A549 (cell line): ENCODE measurements around the gene SH3BGRL. TPM values are rescaled to one million over a fixed set of nuclear protein-coding genes. Genes with fewer than 3 reads are reported as not detected.
A peak's percentile ranks its signal among the peaks of the same experiment; 100 is the strongest.

ENCODE experiments used
- ATAC-seq, 2 experiments: fragments of 200-7000 bp in 1 of 2; fragments of >200 bp in 1 of 2; cut with Nextera tagmentation in 1 of 2; cut with Tn5 transposase in 1 of 2; 3 replicates each; pipeline versions ENCODE4 v1.8.0 to v1.9.1; 2018 to 2020; ENCODE audit warnings: mild to moderate bottlenecking in 1 of 2, moderate library complexity in 1 of 2
- CTCF ChIA-PET: fragments of 300-600 bp; sonication (Branson Sonifier 250); formaldehyde crosslinking; extraction: SDS; loops from one replicate; lab custom pipeline; 2021; ENCODE audit warnings: antibody characterized with exemption, inconsistent platforms; lab: Yijun Ruan, JAX
- POLR2A ChIA-PET: fragments of 350-600 bp; formaldehyde crosslinking; extraction: SDS; loops from one replicate; lab custom pipeline; 2021; ENCODE audit warnings: antibody characterized with exemption, inconsistent platforms; lab: Yijun Ruan, JAX
- DNase-seq, 2 experiments: peaks; one replicate each; pipeline versions ENCODE4 v3.0.0 to v3.0.0-alpha.2; 2011 to 2016; ENCODE audit warnings: low read depth in 1 of 2, low spot score in 1 of 2
- FAIRE-seq: peaks from 2 replicates; lab custom pipeline; 2011; peaks lifted over from hg19 to GRCh38; lab: Jason Lieb, UNC
- H3K27ac ChIP-seq, 2 experiments: fragments of >200 bp; sonication (Bioruptor Twin); formaldehyde crosslinking; 3 replicates each; pipeline ENCODE4 v1.5.1; 2016 to 2017
- H3K4me1 ChIP-seq: fragments of >200 bp; sonication (Bioruptor Twin); formaldehyde crosslinking; 3 replicates; pipeline ENCODE4 v1.6.1; 2016
- H3K4me2 ChIP-seq: fragments of >200 bp; sonication (Bioruptor Twin); formaldehyde crosslinking; 3 replicates; pipeline ENCODE4 v1.6.1; 2016
- H3K4me3 ChIP-seq: fragments of >200 bp; sonication (Bioruptor Twin); formaldehyde crosslinking; 3 replicates; pipeline ENCODE4 v1.5.1; 2016
- H3K9me3 ChIP-seq: fragments of >200 bp; sonication (Bioruptor Twin); formaldehyde crosslinking; 3 replicates; pipeline ENCODE4 v1.6.1; 2016
- BHLHE40 ChIP-seq: IDR thresholded peaks from 2 replicates; pipeline ENCODE4 v1.6.1; 2012; ENCODE audit warnings: low read depth, low read length, inconsistent platforms
- CBX8 ChIP-seq: fragments of 200-600 bp; sonication (generic); IDR thresholded peaks from 2 replicates; pipeline ENCODE4 v1.6.1; 2016
- CEBPB ChIP-seq, 2 experiments: fragments of >200 bp in 1 of 2; sonication (Bioruptor Twin) in 1 of 2; formaldehyde crosslinking in 1 of 2; IDR thresholded peaks; 2 replicates each; pipeline ENCODE4 v1.6.1; 2012 to 2016
- CHD2 ChIP-seq: fragments of 150-350 bp; IDR thresholded peaks from 2 replicates; pipeline ENCODE4 v1.6.1; 2014; ENCODE audit warnings: low read length; ENCODE audit not compliant: partially characterized antibody
- E2F6 ChIP-seq: IDR thresholded peaks from 2 replicates; pipeline ENCODE4 v1.6.1; 2012; ENCODE audit warnings: low read depth, borderline replicate concordance
- EHF ChIP-seq: fragments of 250-450 bp; sonication (Bioruptor Pico); IDR thresholded peaks from 2 replicates; pipeline ENCODE4 v1.5.0; 2020; ENCODE audit warnings: mild to moderate bottlenecking
- ELK1 ChIP-seq: fragments of 150-350 bp; IDR thresholded peaks from 2 replicates; pipeline ENCODE4 v1.6.1; 2014; ENCODE audit warnings: low read depth, mild to moderate bottlenecking, low read length
- FOSL2 ChIP-seq, 2 experiments: fragments of 450-650 bp in 1 of 2; fragments of >200 bp in 1 of 2; sonication (Bioruptor Twin) in 1 of 2; formaldehyde crosslinking; IDR thresholded peaks; 2 replicates each; pipeline versions ENCODE4 v1.5.0 to v1.6.1; 2016 to 2020; ENCODE audit warnings: mild to moderate bottlenecking in 1 of 2, moderate library complexity in 1 of 2
- FOXS1 ChIP-seq: fragments of 250-450 bp; sonication (Bioruptor Pico); IDR thresholded peaks from 2 replicates; pipeline ENCODE4 v1.5.0; 2020; ENCODE audit warnings: mild to moderate bottlenecking, moderate library complexity
- GATA3 ChIP-seq: IDR thresholded peaks from 2 replicates; pipeline ENCODE4 v1.6.1; 2012; ENCODE audit warnings: borderline replicate concordance
- HDAC2 ChIP-seq: fragments of 200-600 bp; sonication (generic); IDR thresholded peaks from 2 replicates; pipeline ENCODE4 v1.6.1; 2016
- HMGXB4 ChIP-seq: fragments of 250-450 bp; sonication (Bioruptor Pico); IDR thresholded peaks from 2 replicates; pipeline ENCODE4 v1.5.0; 2021; ENCODE audit warnings: mild to moderate bottlenecking, moderate library complexity, borderline replicate concordance
- HOXB5 ChIP-seq: fragments of 250-450 bp; sonication (Bioruptor Pico); IDR thresholded peaks from 2 replicates; pipeline ENCODE4 v1.5.0; 2020; ENCODE audit warnings: mild to moderate bottlenecking, moderate library complexity
- JUN ChIP-seq, 2 experiments: fragments of >200 bp; sonication (Bioruptor Twin); formaldehyde crosslinking; IDR thresholded peaks; 2 replicates in 1 of 2; 3 replicates in 1 of 2; pipeline ENCODE4 v1.6.1; 2016 to 2017
- KDM1A ChIP-seq: fragments of 200-600 bp; sonication (generic); IDR thresholded peaks from 2 replicates; pipeline ENCODE4 v1.6.1; 2016; ENCODE audit warnings: low read depth, mild to moderate bottlenecking
- KDM5A ChIP-seq: fragments of 200-600 bp; sonication (generic); IDR thresholded peaks from 2 replicates; pipeline ENCODE4 v1.6.1; 2016; ENCODE audit warnings: antibody characterized with exemption, mild to moderate bottlenecking
- MAZ ChIP-seq: fragments of 150-350 bp; IDR thresholded peaks from 2 replicates; pipeline ENCODE4 v1.6.1; 2014; ENCODE audit warnings: antibody characterized with exemption, low read depth, low read length, borderline replicate concordance
- NPAS2 ChIP-seq: fragments of 250-450 bp; sonication (Bioruptor Pico); IDR thresholded peaks from 2 replicates; pipeline ENCODE4 v1.8.0; 2022; ENCODE audit warnings: mild to moderate bottlenecking, moderate library complexity, borderline replicate concordance
- PBX3 ChIP-seq: IDR thresholded peaks from 2 replicates; pipeline ENCODE4 v1.6.1; 2012
- RCOR1 ChIP-seq: fragments of 150-350 bp; IDR thresholded peaks from 2 replicates; pipeline ENCODE4 v1.6.1; 2014; ENCODE audit warnings: antibody characterized with exemption, low read length, low read depth
- TP53 ChIP-seq: fragments of 250-450 bp; sonication (Bioruptor Pico); IDR thresholded peaks from 2 replicates; pipeline ENCODE4 v1.5.0; 2021; ENCODE audit warnings: mild to moderate bottlenecking, moderate library complexity
- ZFP36 ChIP-seq: fragments of 450-650 bp; IDR thresholded peaks from 2 replicates; pipeline ENCODE4 v1.6.1; 2014; ENCODE audit warnings: borderline replicate concordance; ENCODE audit not compliant: partially characterized antibody
- ZNF302 ChIP-seq: fragments of 250-450 bp; sonication (Bioruptor Pico); IDR thresholded peaks from 2 replicates; pipeline ENCODE4 v1.9.0; 2021; ENCODE audit warnings: inconsistent platforms, mild to moderate bottlenecking, moderate library complexity
- WGBS: methylation state at CpG from one replicate; pipeline ENCODE4 v1.1.6; 2017; ENCODE audit errors: missing lambda C conversion rate; 5-methylcytosine and 5-hydroxymethylcytosine counted together
- polyA plus RNA-seq, 4 experiments: library from polyadenylated mRNA; depleted of rRNA in 3 of 4; stranded (reverse); fragments of >200 nt; fragmentation: RNase III in 1 of 4; extraction: RNeasy Plus Mini Kit Qiagen cat#74134 plus additional on column Dnase treatment in 1 of 4; gene quantifications; 2 replicates in 3 of 4; 3 replicates in 1 of 4; pipeline ENCODE4 v1.2.3, GENCODE V29; 2011 to 2017

Gene SH3BGRL
- polyA plus RNA-seq, 2 of the 4 experiments (the other 2 are of a cell fraction): 57.8 to 110 TPM

- TF ChIP-seq RCOR1 (no peak), CHD2 (no peak), ELK1 (no peak), FOSL2 (IDR thresholded peaks at IDR 0.05) (no peak), FOSL2 (CRISPR knock-in tag; IDR thresholded peaks at IDR 0.05) (no peak), PBX3 (no peak), KDM5A (no peak), CEBPB (IDR thresholded peaks at IDR 0.05) (no peak), HOXB5 (no peak)
- TF ChIP-seq, all 56 proteins: peak for 0
- ChIA-PET CTCF (no interaction called here), POLR2A (no interaction called here)
- H3K27ac ChIP-seq: no peak overlapping the region
- H3K4me2 ChIP-seq: no peak overlapping the region
- FAIRE-seq: no peak
- H3K4me1 ChIP-seq: 0 out of 3 replicates have a peak, but pooled peaks cover 9% of the 10 kb centered on the region
- H3K4me3 ChIP-seq: no peak overlapping the region
- ATAC-seq: no peak
- WGBS: 76% methylated on average over 2 of the region's 2 CpGs
- DNase-seq: no peak
- no peaks in the 10 kb centered on the region for H3K9me3 ChIP-seq
Observed at GRCh38 chrX:81263059-81263458, 61.2 kb downstream of the SH3BGRL start.

GRCh38 chrX:81278616-81279015 is 76.7 kb downstream of the SH3BGRL start:
- Histone ChIP-seq H3K27ac (no peak overlapping the region), H3K9me3 (no peaks in the 10 kb centered on the region), H3K4me3 (no peak overlapping the region), H3K4me1 (no peaks in the 10 kb centered on the region), H3K4me2 (no peak overlapping the region)
- ChIA-PET CTCF (no interaction called here), POLR2A (no interaction called here)
- DNase-seq (no peak), ATAC-seq (no peak), FAIRE-seq (no peak)
- WGBS: 76% methylated on average over 2 of the region's 2 CpGs
- TF ChIP-seq FOSL2 (IDR thresholded peaks at IDR 0.05) (no peak), FOSL2 (CRISPR knock-in tag; IDR thresholded peaks at IDR 0.05) (no peak), NPAS2 (CRISPR knock-in tag) (no peak), KDM5A (no peak), JUN (IDR thresholded peaks at IDR 0.05) (no peak), CEBPB (IDR thresholded peaks at IDR 0.05) (no peak), FOXS1 (no peak), GATA3 (no peak), TP53 (CRISPR knock-in tag) (no peak), ZNF302 (CRISPR knock-in tag) (no peak), RCOR1 (no peak), ZFP36 (no peak), HDAC2 (no peak), BHLHE40 (no peak), KDM1A (no peak)
- TF ChIP-seq, all 56 proteins: peak for 0

GRCh38 chrX:81280148-81280547 is 78.2 kb downstream of the SH3BGRL start:
- TF ChIP-seq EHF (no peak), MAZ (no peak), CBX8 (no peak), HMGXB4 (CRISPR knock-in tag) (no peak), E2F6 (no peak)
- TF ChIP-seq, all 56 proteins: peak for 0
- CTCF ChIA-PET: no interaction called here
- ATAC-seq (no peak), DNase-seq (peak in 1 of 2 experiments; percentile 2), FAIRE-seq (no peak)
- Histone ChIP-seq H3K4me2 (no peak overlapping the region), H3K4me3 (no peak overlapping the region), H3K27ac (no peak overlapping the region), H3K9me3 (no peaks in the 10 kb centered on the region), H3K4me1 (no peaks in the 10 kb centered on the region)
- POLR2A ChIA-PET: no interaction called here
- WGBS: 89% methylated on average over 5 of the region's 8 CpGs
